ENCODE data around the gene FAM83G.

FAM83G gene

GRCh38 chr17:19010729-19011505 lies 6.4 kb upstream of the FAM83G start:
- H3K4me1 Mint-ChIP-seq: no peaks in the 10 kb centered on the region
- H3K4me3 Mint-ChIP-seq: no peak overlapping the region
- H3K27me3 Mint-ChIP-seq (ENCODE audit: low read depth): peaks cover 24% of the 10 kb centered on the region
- H3K9me3 Mint-ChIP-seq: peaks cover 4% of the 10 kb centered on the region
- H3K36me3 Mint-ChIP-seq (ENCODE audit: low read depth): no peaks in the 10 kb centered on the region
- no peak for TF ChIP-seq CTCF (IDR thresholded peaks at IDR 0.05; ENCODE audit: unreplicated experiment in 3 of 3)
- H3K27ac Mint-ChIP-seq: peak overlapping the region in 1 of 3 experiments; percentile 20

DNA sequence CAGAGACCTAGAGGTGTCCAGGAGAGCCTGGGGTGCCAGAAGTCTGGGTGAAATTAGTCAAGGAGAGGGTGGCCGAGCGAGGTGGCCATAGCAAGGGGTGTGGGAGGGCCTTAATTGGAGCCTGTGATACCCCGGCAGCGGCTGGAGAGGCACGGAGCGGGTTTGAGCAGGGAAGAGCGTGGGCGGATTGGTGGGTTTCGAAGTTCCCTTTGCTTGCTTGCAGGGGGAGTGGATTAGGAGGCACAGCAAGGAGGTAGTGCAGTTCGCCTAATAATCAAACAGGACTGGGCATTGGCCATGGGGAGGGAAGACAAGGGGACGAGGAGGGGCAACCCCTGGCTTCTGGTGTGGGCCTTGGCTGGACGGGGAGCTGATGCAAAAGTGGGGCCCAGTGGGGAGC lies 5.4 kb upstream of the FAM83G start:
- no peak for TF ChIP-seq CTCF (IDR thresholded peaks at IDR 0.05; ENCODE audit: unreplicated experiment in 3 of 3)
- H3K9me3 Mint-ChIP-seq: peaks cover 4% of the 10 kb centered on the region
- no peaks in the 10 kb centered on the region for H3K36me3 Mint-ChIP-seq (ENCODE audit: low read depth)
- no peak overlapping the region for H3K4me3 Mint-ChIP-seq
- peaks cover 20% of the 10 kb centered on the region for H3K27me3 Mint-ChIP-seq (ENCODE audit: low read depth)
- no peak overlapping the region for H3K27ac Mint-ChIP-seq
- no peaks in the 10 kb centered on the region for H3K4me1 Mint-ChIP-seq

DNA sequence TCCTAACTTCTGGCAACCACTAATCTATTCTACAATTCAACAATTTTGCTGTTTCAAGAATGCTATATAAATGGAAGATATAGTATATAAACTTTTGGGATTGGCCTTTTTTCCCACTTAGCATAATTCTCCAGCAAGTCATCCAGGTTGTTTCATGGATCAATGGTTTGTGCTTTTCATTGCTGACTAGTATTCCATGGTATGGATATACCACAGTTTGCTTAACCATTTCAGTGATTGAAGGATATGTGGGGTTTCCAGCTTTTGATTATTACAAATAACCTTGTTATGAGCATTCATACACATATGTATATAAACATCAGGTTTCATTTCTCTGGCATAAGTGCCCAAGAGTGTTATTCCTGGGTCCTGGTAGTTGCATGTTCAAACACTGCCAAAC lies 2.1 kb upstream of the FAM83G start:
- no peaks in the 10 kb centered on the region for H3K36me3 Mint-ChIP-seq (ENCODE audit: low read depth)
- peaks cover 26% of the 10 kb centered on the region for H3K27me3 Mint-ChIP-seq (ENCODE audit: low read depth)
- peak overlapping the region in 2 of 3 experiments; percentile 21 for H3K4me3 Mint-ChIP-seq
- H3K27ac Mint-ChIP-seq: no peak overlapping the region
- peaks cover 8% of the 10 kb centered on the region for H3K4me1 Mint-ChIP-seq
- H3K9me3 Mint-ChIP-seq: peaks cover 4% of the 10 kb centered on the region
- TF ChIP-seq CTCF (IDR thresholded peaks at IDR 0.05; ENCODE audit: unreplicated experiment in 3 of 3): no peak

DNA sequence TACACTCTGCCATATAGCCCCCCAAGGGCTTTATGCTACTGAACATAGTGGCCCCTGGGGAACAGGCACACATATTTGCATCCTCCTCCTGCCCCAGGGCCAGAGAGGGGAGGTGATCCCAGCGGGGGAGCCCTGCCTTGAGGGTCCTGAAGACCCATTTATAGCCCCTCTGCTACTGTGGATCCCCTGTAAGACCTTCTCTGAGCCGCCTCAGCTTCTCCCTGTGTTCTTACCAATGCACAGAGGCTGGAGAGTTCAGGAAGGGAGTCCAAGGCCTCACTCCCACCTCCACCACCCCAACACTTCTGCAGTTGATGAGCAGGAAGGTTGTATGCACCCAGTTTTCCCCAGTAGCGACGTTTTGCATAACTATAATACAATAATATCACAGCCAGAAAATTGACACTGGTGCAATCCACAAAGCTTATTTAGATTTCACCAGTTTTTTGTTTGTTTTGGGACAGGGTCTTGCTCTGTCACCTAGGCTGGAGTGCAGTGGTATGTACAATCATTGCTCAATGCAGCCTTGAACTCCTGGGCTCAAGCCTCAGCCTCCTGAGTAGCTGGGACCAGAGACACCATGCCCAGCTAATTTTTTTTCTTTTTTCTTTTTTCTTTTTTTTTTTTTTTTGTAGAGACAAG lies 1.3 kb upstream of the FAM83G start:
- Mint-ChIP-seq H3K27ac (no peak overlapping the region), H3K9me3 (peaks cover 4% of the 10 kb centered on the region), H3K27me3 (ENCODE audit: low read depth) (peaks cover 26% of the 10 kb centered on the region), H3K4me1 (peaks cover 8% of the 10 kb centered on the region), H3K36me3 (ENCODE audit: low read depth) (no peaks in the 10 kb centered on the region), H3K4me3 (peak overlapping the region; percentile 66 to 67 (median 67))
- no peak for TF ChIP-seq CTCF (IDR thresholded peaks at IDR 0.05; ENCODE audit: unreplicated experiment in 3 of 3)

DNA sequence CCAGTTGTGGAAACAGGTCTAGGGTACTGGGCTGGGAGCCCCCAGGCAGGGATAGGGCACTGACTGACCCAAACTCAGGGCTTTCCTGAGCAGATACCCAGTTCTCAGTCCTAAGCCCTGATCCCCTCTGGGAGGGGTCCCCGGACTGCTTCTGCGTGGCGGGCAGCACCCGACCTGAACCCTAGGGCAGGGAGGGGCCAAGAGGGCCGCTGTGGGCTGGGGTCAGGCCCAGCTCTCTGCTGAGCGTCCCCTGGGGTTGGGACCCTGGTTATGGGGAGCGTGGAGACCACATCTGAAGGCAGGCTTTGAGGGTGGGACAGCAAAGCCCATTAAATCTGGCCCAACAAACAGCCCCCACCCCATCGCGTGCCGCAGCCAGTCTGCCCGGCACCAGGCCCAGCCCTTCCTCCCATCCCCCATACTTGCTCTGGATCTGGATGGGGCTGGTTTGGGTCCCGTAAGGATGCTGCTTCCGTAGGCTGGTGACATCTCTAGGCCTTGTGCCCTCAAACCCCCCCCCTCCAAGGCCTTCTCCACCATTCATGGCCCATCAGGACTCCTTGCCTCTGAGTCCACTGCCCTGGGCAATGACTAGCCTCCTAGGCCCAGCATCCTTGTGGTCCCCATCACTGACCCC lies 691 bp upstream of the FAM83G start:
- peaks cover 26% of the 10 kb centered on the region for H3K27me3 Mint-ChIP-seq (ENCODE audit: low read depth)
- TF ChIP-seq CTCF (IDR thresholded peaks at IDR 0.05; ENCODE audit: unreplicated experiment in 3 of 3): no peak
- no peak overlapping the region for H3K27ac Mint-ChIP-seq
- no peaks in the 10 kb centered on the region for H3K36me3 Mint-ChIP-seq (ENCODE audit: low read depth)
- H3K9me3 Mint-ChIP-seq: peaks cover 4% of the 10 kb centered on the region
- H3K4me3 Mint-ChIP-seq: peak overlapping the region; percentile 66 to 70 (median 67)
- peaks cover 8% of the 10 kb centered on the region for H3K4me1 Mint-ChIP-seq
